Measurements from ENCODE around the gene CACNA1S. TPM values are rescaled to one million over a fixed set of nuclear protein-coding genes. Genes with fewer than 3 reads are reported as not detected.

The CACNA1S gene
- total RNA-seq, 1 experiment from 2014 or later: not detected

Other genes starting within 250 kb of the CACNA1S start
- not detected in 2 replicates for gene GPR25, start 239.4 kb downstream of the CACNA1S start, total RNA-seq (2014; rRNA removed; shearing (Covaris generic); ENCODE audit: low replicate concordance)
- gene INAVA, start 217.5 kb downstream of the CACNA1S start, total RNA-seq (2014; rRNA removed; shearing (Covaris generic); ENCODE audit: low replicate concordance): not detected in 2 replicates
- 0.22 TPM in 2 replicates for gene KIF21B, start 88.7 kb downstream of the CACNA1S start, total RNA-seq (2014; rRNA removed; shearing (Covaris generic); ENCODE audit: low replicate concordance)
- not detected in 2 replicates for gene ASCL5, start 14.8 kb upstream of the CACNA1S start, total RNA-seq (2014; rRNA removed; shearing (Covaris generic); ENCODE audit: low replicate concordance)
- gene TMEM9, start 42.0 kb upstream of the CACNA1S start, total RNA-seq (2014; rRNA removed; shearing (Covaris generic); ENCODE audit: low replicate concordance): 27.1 and 45.5 TPM in 2 replicates
- not detected in 2 replicates for gene IGFN1, start 78.4 kb upstream of the CACNA1S start, total RNA-seq (2014; rRNA removed; shearing (Covaris generic); ENCODE audit: low replicate concordance)
- gene PKP1, start 171.1 kb upstream of the CACNA1S start, total RNA-seq (2014; rRNA removed; shearing (Covaris generic); ENCODE audit: low replicate concordance): not detected in 2 replicates

Data from Karpas-422 (cell line).